C1 segment of cervical spinal cord (tissue), 14 donors: ENCODE measurements around the gene POF1B.
A peak's percentile ranks its signal among the peaks of the same experiment; 100 is the strongest.

Experiments
- DNase-seq, 14 donors: peaks; one replicate each; lab custom pipeline; 2025; lab: John Stamatoyannopoulos, UW

The POF1B gene

GRCh38 chrX:85243155-85243554 lies 136.3 kb downstream of the POF1B start:
- peak in 1 of 14 donors; percentile 24 for DNase-seq
